AG04449 (cell line): ENCODE data around the gene ABCA1.

Experiments used
- CTCF ChIA-PET: fragments of 350-600 bp; formaldehyde crosslinking; extraction: SDS; loops from one replicate; lab custom pipeline; 2021; ENCODE audit warnings: antibody characterized with exemption; lab: Yijun Ruan, JAX
- POLR2A ChIA-PET: fragments of 400-600, 350-600 bp; formaldehyde crosslinking; extraction: SDS; loops from one replicate; lab custom pipeline; 2020; ENCODE audit warnings: antibody characterized with exemption, inconsistent platforms; lab: Yijun Ruan, JAX
- DNase-seq: peaks from one replicate; pipeline ENCODE4 v3.0.0-alpha.2; 2010; ENCODE audit warnings: low read depth, low spot score
- H3K4me3 ChIP-seq: 2 replicates; pipeline ENCODE4 v1.5.1; 2011; ENCODE audit warnings: low read depth, mild to moderate bottlenecking, control low read depth, low read length
- TF ChIP-seq, protein P1 (sequence below): IDR thresholded peaks from one replicate; pipeline ENCODE4 v1.5.1; 2011; ENCODE audit warnings: mild to moderate bottlenecking, moderate library complexity, low read length, control low read depth, inconsistent platforms; ENCODE audit not compliant: insufficient read depth; ENCODE audit errors: missing control alignments

Gene ABCA1

DNA sequence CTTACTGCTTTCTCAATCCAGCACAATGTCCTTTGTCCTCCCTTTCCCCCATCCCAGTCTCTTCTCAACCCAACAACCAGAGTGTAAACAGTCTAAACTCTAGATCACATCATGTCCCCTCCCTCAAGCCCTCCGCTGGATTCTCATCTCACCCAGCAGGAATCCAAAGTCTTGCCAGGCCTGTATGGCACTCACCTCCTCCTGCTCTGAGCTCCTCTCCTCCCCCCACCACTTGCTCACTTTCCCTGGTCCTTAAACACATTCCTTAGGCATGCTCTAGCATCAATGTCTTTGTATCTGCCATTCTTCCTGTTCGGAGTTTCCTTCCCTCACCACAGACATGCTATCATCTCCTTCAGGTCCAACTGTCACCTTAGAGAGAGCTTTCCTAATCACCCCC is 85.3 kb downstream of the ABCA1 start:
- DNase-seq: no peak
- TF ChIP-seq, protein P1, sequence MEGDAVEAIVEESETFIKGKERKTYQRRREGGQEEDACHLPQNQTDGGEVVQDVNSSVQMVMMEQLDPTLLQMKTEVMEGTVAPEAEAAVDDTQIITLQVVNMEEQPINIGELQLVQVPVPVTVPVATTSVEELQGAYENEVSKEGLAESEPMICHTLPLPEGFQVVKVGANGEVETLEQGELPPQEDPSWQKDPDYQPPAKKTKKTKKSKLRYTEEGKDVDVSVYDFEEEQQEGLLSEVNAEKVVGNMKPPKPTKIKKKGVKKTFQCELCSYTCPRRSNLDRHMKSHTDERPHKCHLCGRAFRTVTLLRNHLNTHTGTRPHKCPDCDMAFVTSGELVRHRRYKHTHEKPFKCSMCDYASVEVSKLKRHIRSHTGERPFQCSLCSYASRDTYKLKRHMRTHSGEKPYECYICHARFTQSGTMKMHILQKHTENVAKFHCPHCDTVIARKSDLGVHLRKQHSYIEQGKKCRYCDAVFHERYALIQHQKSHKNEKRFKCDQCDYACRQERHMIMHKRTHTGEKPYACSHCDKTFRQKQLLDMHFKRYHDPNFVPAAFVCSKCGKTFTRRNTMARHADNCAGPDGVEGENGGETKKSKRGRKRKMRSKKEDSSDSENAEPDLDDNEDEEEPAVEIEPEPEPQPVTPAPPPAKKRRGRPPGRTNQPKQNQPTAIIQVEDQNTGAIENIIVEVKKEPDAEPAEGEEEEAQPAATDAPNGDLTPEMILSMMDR: no peak
- H3K4me3 ChIP-seq: no peak overlapping the region
- CTCF ChIA-PET: interaction anchor here (1.0 to 2.1 kb wide), 2 partner anchors 21 to 62 kb away, joined by 3 to 7 read pairs; no protein-coding TSS in a partner anchor
- POLR2A ChIA-PET: no interaction called here

DNA sequence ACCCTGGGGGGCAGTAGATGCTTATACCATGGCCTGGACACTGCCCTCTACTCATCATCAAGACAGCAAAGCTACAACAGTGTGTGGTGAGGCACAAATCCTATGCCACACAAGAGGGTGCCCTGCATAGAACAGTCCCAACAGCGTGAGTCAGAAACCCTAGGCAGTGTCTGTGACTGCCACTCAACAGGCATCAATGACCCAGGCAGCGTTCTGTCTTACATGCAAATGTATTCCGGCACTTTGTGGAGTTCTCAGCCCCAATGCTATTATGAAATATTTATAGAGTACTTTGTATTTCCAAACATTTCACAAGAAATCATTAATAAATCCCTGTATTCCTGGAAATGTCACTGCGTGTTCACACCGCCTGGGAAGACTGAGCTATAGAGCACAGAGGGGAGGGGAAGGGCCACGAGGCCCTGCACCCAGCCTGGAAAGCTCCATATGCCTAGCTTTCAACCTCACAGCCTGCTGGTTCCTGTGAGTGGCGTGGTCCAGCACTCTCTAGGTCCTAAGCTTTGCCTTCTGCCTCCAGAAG is 86.3 kb downstream of the ABCA1 start:
- H3K4me3 ChIP-seq: no peak overlapping the region
- ChIA-PET POLR2A (interaction anchor here (0.7 to 1.0 kb wide), 2 partner anchors 12 to 67 kb away, joined by 4 to 8 read pairs; no protein-coding TSS in a partner anchor), CTCF (interaction anchor here (0.8 to 2.1 kb wide), 2 partner anchors 11 to 22 kb away, joined by 3 to 7 read pairs; no protein-coding TSS in a partner anchor)
- DNase-seq: no peak
- TF ChIP-seq, protein P1: no peak

DNA sequence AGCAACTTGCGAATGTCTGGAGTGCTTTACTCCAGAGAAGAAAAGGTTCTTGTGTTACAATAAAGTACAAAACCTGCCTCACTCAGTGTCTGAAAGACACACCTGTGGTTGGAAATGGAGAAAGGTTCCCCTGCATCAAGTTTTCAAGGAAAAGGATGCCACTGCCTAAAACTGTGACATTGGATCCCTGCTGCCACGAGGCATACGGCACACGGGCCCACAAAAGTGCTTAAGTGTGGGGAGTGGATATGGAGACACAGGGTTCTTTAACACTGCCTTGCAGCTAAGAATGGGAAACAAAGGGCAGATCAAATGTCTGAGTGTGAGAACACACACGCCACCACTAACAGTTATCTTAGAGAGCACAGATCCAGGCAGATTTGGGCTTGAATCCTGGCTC is 89.0 kb downstream of the ABCA1 start:
- TF ChIP-seq, protein P1: no peak
- CTCF ChIA-PET: interaction anchor here (1.5 kb wide), 1 partner anchor 24 kb away, joined by 5 read pairs; no protein-coding TSS in a partner anchor
- H3K4me3 ChIP-seq: no peak overlapping the region
- POLR2A ChIA-PET: no interaction called here
- DNase-seq: no peak

DNA sequence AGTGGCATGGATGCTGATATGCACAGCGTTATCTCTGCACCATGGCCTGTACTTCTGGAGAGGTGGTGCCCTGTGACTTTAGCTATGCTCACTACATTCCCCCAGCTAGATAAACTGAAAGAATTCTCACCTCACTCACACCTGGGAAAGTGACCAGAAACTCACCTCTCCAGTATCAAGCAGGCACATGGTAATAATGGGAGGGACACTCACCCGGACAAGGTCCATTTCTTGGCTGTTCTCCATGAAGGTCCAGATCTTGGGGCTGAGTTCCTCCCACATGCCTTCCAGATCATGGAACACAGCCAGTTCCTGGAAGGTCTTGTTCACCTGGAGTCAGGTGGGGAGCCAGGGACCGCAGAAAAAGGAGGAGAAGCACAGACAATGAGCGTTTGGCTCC is 91.2 kb downstream of the ABCA1 start:
- ChIA-PET CTCF (interaction anchor here (0.7 to 4.0 kb wide), 3 partner anchors 9 to 579 kb away, joined by 4 to 15 read pairs (median 6); no protein-coding TSS in a partner anchor), POLR2A (no interaction called here)
- no peak for DNase-seq
- H3K4me3 ChIP-seq: no peak overlapping the region
- TF ChIP-seq, protein P1: no peak

DNA sequence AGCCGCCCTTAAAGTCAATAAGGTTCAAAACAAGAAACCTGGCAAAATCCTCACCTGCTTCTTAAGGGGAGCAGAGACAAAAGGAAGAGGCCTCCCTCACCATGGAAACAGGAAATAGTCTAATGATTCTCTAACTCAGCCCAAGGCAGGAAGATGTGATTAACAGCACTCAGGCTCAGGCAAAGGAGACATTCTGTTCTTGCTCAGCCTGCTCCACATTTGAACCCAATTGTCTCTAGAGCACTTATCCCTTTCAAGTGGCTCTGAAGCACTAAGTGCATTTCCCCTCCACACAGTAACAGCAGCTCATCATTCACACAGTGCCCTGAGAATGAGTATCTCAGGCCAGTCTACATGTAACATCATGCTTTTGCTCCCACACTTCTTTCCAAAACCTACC is 91.7 kb downstream of the ABCA1 start:
- ChIA-PET POLR2A (no interaction called here), CTCF (interaction anchor here (4.0 kb wide), 1 partner anchor 27 kb away, joined by 15 read pairs; no protein-coding TSS in a partner anchor)
- H3K4me3 ChIP-seq: no peak overlapping the region
- DNase-seq: no peak
- TF ChIP-seq, protein P1: no peak

DNA sequence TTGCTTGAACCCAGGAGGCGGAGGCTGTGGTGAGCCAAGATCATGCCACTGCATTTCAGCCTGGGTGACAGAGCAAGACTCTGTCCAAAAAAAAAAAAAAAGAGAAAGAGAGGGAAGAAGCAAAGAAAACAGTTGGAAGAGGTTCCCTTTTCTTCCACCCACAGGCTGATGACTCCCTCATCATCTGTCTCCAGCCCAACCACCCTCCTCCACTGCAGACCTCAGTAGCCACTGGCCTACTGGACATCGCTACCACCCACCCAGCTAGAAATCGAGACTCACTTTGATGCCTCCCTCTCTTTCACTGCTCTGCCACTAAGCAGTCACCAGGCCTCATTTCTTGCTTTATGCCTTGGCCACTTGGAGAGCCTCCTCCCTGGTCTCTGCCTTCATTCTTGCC is 92.8 kb downstream of the ABCA1 start:
- DNase-seq: no peak
- ChIA-PET POLR2A (no interaction called here), CTCF (interaction anchor here (4.0 kb wide), 1 partner anchor 28 kb away, joined by 15 read pairs; no protein-coding TSS in a partner anchor)
- TF ChIP-seq, protein P1: no peak
- H3K4me3 ChIP-seq: no peak overlapping the region
